IMR-90 (cell line): ENCODE data around the gene PALB2.

Source experiments
- CTCF ChIP-seq: conservative IDR thresholded peaks from 2 replicates; pipeline ENCODE4 v1.5.1; 2012; ENCODE audit warnings: mild to moderate bottlenecking, low read depth, low read length, improper control_type of control experiment
- ELK1 ChIP-seq: fragments of 150-350 bp; IDR thresholded peaks from 2 replicates; pipeline ENCODE4 v1.6.1; 2016; ENCODE audit warnings: low read depth, mild to moderate bottlenecking, low read length, moderate library complexity, borderline replicate concordance
- MAFK ChIP-seq: IDR thresholded peaks from 2 replicates; pipeline ENCODE4 v1.6.1; 2012; ENCODE audit warnings: low read depth, low read length, improper control_type of control experiment
- POLR2A ChIP-seq: IDR thresholded peaks from 2 replicates; pipeline ENCODE4 v1.6.1; 2012; ENCODE audit warnings: mild to moderate bottlenecking, low read depth, low read length
- RAD21 ChIP-seq: IDR thresholded peaks from 2 replicates; pipeline ENCODE4 v1.6.1; 2012; ENCODE audit warnings: low read length, improper control_type of control experiment
- RCOR1 ChIP-seq: IDR thresholded peaks from 2 replicates; pipeline ENCODE4 v1.6.1; 2012; ENCODE audit warnings: mild to moderate bottlenecking, low read length, improper control_type of control experiment; ENCODE audit not compliant: insufficient replicate concordance
- RFX5 ChIP-seq: IDR thresholded peaks from 2 replicates; pipeline ENCODE4 v1.8.0; 2012; ENCODE audit warnings: low read depth, mild to moderate bottlenecking, low read length, moderate library complexity
- SMC3 ChIP-seq: fragments of 150-350 bp; IDR thresholded peaks from 2 replicates; pipeline ENCODE4 v1.6.1; 2016; ENCODE audit warnings: low read depth, mild to moderate bottlenecking, antibody characterized with exemption, low read length, moderate library complexity
- USF2 ChIP-seq: fragments of 150-350 bp; IDR thresholded peaks from 2 replicates; pipeline ENCODE4 v1.6.1; 2017; ENCODE audit warnings: mild to moderate bottlenecking, antibody characterized with exemption, low read length, low read depth

- TF ChIP-seq CTCF (no peak), POLR2A (no peak), SMC3 (no peak), MAFK (no peak), ELK1 (no peak), RAD21 (no peak), USF2 (no peak), RCOR1 (no peak), RFX5 (no peak)
Measured at GRCh38 chr16:23683487-23683886, 42.4 kb upstream of the PALB2 start.
